ENCODE results near the gene RRH.
"Not testable (repeated sequence)": the region's sequence is repeated elsewhere in the genome, so short reads cannot be mapped to it uniquely, and the experiment has no call there.

RRH gene

DNA sequence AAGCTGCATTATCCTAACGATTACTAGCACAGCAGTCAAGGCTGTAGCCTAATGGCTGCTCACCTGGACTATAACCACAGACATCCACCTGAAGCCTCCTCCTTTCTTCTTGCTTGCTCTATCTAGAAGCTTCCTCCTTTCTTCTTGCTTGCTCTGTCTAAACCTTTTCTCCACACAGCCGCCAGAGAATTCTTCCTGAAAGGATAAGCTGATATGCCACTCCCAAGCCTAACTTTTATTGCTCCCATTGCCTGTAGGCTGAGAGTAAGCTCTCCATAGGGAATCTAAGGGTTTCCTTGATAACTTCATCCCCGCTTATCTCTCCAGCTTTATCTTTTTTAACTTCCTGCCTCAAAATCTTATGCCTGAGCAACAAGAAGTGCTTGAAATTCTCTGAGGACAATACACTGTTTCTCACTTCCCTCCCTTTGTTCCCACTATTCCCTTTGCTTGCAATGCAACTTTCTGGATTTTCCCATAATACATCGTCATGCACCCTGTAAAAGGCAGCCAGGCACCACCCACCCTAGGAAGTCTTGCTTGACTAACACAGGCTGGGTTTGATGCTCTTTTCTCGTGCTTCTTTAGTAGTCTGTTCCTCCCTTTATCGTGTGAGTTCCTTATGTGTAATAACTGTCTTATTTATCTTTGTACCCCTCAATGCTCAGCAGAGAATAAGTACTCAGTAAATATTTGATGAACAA lies 18.8 kb downstream of the RRH start:
- no peak for DNase-seq (ENCODE audit: low read depth)

DNA sequence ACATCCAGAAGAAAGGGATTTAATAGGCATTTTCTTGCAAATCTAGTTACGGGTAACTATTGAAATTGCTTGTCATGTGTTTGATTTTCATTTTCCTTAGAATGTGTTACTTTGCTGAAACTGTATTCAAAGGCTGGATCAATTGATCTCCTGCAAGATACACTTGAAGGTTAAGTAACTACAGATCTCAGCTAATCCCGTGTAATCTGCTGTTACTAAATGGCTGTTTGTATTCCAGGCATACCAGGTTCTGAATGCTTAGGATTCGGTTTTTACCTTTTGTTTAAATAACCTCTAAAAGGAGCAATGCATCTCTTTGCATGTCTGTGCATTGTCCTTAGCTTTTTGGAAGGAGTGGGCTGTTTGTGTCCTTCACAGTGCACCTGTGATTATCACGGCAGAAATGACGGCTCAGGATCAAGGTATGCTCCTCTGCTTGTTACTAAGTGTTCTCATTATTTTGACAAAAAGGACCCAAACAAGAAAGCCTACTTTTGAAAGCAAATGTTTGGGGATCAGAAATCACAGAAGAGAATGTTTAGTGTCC lies 20.2 kb downstream of the RRH start, which contains the start of gene LRIT3:
Gene LRIT3, plus strand, starts transcription at position 212 of the 547 bp plus-strand sequence. Its CDS starts 95 bp downstream, at position 307.
- DNase-seq (ENCODE audit: low read depth), result no peak

DNA sequence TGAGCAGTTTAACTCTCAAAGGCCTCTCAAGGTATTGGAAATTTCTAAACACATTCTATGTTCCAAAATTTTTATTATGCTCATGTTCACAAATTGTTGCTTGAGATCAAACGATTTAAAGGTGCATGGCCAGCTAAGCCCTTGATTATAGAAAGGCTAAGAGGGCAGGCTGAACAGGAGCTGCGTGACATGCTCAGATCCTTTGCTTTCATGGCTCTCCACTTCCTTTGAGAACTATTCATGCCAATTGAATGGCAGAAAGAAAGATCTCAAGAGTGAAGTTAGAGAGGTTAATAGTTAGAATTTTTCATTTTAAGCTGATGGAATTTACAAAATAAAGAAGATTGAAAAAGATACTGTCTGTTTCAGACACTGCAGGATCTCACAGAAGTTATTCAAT lies 20.7 kb downstream of the RRH start:
- no peak for DNase-seq (ENCODE audit: low read depth)

DNA sequence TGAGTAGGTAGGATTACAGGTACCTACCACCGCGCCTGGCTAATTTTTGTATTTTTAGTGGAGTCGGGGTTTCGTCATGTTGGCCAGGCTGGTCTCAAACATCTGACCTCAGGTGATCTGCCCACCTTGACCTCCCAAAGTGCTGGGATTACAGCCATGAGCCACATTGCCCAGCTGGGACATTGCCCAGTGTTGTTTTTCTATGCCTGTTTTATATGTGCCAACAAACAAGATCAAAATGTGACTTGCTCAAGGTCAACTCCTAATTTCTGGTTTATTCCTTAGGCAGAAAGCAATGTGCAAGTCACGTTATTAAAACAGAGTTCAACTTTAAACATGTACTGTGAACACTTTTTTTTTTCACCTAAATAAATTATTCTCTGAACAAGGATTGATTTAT lies 22.8 kb downstream of the RRH start:
- no peak for DNase-seq (ENCODE audit: low read depth)

DNA sequence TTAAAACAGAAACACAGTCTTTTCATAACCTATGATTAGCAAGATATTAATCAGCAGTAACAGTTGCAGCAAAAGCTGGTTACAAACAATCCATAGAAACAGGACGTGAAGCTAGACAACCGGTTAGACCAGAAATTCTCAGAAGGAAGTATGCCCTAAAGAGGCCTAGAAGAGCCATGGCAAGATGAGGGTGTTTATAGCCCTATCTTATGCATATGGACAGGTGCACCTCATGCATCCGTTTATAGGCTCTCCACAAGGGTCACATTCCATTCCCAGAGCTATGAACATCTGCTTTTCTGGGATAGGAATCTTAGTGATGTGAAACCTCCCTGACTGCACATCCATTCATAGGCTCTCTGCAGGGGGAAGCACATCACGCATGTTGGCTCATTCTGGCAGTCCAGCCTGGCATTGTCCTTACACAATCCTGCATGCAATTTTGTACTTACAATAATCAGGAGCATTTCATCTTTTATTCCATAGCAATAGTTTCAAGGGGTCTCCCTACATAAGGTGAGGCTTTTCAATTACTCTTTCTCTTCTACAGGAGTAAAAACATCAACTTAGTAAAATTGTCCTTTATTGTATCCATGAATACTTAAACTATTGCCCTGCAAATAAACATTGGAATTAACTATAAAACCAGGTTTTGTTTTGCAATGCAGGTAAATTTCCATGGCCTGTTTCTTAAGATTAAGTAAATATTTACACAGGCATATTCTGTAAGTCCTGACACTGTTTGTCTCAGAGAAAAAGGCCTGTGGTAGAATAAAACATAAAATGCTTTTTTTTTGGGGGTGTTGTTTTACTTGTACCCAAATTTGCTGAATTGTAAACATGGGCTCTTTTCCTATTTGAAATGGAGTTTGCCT lies 31.9 kb downstream of the RRH start:
- not testable (repeated sequence) for DNase-seq (ENCODE audit: low read depth)

DNA sequence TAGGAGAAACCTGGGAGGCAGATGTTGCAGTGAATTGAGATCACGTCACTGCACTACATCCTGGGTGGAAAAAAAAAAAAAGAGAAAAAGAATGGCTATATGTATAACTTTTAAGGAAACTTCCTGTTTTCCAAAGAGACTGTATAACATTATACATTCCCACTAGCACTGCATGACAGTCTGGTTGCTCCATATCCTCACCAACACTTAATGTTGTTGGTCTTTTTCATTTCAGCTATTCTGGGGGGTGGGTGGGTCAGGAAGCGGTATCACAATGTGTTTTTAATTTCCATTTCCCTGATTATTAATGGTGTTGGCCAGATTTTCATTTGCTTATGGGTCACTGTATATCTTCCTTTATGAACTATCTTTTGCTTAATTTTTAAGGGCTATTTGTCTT lies 33.5 kb downstream of the RRH start:
- no peak for DNase-seq (ENCODE audit: low read depth)

DNA sequence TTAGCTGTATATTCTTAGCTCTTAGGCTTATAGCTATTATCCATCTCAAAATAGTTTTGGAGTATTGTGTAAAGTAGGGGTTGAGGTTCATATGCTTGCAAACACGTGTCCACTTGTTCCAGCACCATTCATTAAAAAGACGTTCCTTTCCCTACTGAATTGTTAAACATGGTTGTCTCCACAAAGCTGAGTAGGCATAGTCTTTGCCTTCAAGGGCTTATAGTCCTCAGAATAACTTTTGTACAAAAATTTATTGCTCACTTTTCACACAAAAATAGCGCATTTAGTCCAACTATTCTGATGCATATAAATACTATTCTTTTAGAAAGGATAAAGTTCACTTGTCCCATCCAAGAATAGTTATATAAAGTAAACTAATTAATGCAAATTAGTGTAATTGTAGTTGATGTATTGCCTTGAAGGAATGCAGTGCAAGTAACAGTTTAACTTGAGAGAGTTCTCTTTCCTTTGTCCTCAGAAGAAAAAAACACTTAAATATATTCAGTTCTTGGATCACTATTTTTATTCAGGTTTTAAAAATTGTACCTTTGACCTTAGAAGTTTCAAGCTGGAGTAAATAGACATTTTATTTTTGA lies 34.2 kb downstream of the RRH start:
- DNase-seq (ENCODE audit: low read depth), result no peak

DNA sequence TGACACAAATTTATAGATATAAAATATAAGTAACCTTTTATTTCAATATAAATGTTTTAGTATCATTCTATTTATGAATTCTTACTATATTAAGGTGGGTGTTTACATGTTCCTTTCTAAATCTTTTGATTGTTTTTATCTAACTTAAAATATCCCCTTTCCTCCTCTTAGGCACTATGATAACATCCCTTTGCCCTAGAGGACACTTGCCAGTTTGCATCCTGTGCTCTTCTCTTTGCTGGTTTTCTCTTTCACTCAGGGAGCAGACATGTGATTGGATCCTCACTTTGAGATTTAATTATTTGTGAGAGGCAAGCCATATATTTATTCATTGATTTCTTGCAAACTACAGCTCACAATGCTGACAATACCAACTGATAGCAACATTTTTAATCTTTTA lies 36.4 kb downstream of the RRH start:
- DNase-seq (ENCODE audit: low read depth), result no peak

DNA sequence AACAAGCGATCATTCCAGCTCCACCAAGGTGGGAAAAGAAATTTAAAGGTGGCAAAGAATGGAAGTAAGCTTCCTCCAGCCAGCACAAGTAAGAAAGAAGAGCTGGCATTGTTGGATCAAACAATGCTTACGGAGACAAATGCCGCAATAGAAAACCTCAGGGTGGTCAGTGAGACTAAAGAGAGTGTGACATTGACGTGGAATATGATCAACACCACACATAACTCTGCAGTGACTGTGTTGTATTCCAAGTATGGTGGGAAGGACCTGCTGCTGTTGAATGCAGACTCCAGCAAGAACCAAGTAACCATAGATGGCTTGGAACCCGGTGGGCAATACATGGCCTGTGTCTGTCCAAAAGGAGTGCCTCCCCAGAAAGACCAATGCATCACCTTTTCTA lies 42.3 kb downstream of the RRH start:
- no peak for DNase-seq (ENCODE audit: low read depth)

DNA sequence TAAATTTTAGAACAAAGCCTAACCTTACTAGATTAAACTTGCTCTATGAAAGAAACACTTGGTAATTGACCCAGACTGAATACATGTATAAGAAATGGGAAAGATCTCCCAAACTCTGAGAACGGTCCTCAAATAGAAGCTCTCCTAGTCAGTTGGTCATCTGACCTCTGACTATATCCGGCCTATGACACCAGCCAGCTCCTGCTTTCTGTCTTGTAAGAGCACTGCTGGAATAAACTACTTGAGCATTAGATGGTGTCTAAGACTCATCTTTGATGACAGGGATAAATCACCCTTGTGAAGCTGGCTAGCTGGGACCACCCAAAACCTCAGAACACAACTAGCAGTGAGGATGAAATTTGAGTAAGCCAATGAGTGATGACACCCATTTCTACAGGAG lies 44.3 kb downstream of the RRH start:
- no peak for DNase-seq (ENCODE audit: low read depth)

DNA sequence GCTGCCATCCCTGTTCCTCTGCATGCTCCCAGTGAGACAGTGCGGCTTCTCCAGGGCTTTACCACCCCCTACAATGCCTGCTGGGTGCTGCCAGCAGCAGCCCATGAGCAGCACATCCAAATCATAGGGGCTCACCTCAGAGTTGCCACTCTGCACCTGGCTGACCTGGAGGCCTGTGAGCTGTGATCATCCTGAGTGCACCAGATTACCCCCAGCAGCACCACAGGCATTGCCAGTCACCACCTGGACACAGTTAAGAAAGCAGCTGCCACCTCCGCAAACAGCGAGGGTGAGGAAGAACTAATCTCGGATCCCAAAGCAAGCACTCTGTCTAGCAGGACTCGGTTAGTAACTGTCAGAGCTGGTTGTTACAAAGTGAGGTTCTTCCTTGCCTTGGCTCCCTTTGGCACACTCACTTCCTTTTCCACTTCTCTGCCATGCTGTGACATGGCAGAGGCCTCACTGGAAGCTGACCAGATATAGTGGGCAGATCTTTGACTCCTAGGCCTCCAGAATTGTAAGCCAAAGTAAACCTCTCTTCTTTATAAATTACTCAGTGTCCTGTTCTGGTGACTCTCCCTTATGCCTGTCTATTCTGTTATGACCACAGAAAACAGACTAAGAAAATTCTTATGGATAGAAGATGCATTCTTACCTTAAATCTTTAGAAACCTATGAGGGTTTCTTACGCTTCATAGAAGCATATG lies 45.3 kb downstream of the RRH start:
- no peak for DNase-seq (ENCODE audit: low read depth)

DNA sequence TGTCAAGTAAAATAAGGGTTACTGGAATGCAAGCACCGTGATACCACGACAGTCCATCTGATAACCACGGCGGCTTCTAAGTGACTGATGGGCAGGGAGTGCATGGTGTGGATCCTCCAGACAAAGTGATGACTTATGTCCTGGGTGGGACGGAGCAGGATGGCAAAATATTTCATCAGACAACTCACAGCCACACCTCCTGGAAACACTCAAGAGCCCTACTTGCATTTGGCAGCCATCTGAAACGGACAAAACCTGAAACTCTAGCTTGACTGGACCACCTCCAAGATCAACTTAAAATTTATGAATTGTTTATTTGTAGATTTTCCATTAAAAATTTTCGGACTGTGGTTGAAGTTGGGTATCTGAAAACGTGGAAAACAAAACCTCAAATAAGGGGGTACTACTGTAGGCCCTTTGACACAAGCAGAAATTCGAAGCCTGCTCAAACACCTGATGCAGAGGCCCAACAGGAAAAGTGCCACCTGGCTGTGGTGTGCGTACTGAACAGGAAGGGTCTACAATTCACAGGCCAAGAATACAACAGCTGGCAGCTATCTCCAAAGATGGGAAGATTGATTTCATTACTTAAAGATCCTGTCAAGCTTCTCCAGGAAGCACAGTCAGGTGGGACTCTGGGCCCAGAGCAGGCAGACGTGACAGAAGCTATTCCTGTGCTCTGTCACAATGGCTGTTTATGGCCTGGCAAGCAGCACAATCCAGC lies 46.2 kb downstream of the RRH start:
- DNase-seq (ENCODE audit: low read depth), result peak; percentile 47

DNA sequence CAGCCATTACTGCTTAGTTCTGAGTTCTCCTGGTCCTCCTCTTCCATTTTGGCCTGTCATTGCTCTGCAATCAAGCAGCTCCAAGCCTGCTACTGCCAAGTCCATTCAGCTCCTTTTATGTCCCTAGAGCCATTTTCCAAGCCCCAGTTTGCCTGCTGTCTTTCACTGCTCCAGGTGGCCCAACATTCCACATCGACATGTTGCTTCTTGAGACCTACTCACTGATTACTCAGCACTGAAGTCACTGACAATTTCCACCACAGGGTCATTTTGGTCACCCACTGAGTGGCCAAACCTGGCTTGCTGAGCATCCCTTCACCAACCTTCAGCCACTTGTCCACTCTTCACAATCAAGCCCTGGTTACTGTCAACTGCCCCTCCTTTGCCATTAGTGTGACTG lies 47.3 kb downstream of the RRH start:
- DNase-seq (ENCODE audit: low read depth), result no peak

DNA sequence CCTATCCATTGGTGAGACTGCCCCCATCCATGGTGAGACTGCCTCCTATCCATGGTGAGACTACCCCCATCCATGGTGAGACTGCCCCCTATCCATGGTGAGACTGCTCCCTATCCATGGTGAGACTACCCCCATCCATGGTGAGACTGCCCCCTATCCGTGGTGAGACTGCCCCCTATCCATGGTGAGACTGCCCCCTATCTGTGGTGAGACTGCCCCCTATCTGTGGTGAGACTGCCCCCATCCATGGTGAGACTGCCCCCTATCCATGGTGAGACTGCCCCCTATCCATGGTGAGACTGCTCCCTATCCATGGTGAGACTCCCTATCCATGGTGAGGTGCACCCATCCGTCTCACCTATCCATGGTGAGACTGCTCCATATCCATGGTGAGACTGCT lies 47.8 kb downstream of the RRH start:
- DNase-seq (ENCODE audit: low read depth), result not testable (repeated sequence)

DNA sequence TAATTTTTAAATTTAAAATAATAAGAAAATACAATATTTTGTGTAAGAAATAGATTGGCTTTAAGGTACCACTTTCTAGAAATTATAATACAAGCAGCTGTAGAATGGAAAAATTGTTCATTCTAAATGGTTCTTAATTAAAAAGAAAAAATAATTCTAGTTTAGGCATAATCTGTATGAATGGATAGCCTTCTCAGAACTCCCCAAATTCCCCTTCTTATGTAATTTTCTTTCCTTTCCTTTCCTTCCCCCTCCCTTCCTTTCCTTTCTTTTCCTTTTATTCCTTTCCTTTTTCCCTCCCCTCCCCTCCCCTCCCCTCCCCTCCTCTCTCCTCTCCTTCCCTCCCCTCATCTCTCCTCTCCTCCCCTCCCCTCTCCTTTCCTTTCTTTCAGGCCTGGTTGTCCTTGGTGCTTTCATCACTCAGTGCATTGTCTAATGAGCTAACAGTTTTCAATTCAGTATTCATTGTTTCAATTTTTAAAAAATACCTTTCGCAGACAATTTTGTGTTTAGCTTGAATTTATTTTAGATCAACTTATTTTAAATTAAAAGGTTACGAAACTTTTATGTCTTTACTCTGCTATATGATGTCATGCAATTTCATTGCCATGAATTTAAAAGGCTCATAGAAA lies 49.0 kb downstream of the RRH start:
- DNase-seq (ENCODE audit: low read depth), result no peak

DNA sequence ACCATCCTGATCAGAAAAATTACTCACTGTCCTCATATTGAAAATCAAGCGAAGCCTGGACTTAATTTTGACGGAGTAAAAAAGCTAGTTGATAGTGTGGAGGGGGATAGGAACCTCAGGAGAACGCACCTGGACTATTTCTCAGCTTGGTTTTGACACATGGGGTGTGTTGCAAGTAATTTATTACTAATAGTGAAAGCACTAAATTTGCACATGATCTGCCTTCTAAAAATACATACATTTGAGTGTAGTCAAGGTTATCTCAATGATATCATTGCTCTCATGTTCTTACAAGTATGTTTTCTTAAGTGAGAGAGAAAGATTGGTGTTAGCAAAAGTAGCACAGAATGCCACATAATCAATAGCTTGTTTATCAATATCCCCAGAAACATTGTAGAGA lies 49.6 kb downstream of the RRH start:
- no peak for DNase-seq (ENCODE audit: low read depth)

DNA sequence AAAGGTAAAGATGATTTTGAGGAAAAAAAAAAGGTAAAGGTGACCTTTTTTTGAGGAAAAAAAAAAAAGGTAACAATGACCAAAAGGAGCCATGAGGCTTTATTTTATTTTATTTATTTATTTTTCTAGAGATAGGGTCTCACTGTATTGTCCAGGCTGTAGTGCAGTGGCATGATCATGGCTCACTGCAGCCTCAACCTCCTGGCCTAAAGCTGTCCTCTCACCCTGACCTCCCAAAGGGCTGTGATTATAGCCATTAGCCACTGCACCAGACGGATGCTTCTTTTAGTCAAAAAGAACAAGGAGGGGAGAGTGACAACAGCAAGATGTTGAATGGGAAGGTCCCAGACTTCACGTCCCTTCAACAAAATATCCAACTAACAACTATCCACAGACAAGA lies 50.6 kb downstream of the RRH start:
- DNase-seq (ENCODE audit: low read depth), result no peak

DNA sequence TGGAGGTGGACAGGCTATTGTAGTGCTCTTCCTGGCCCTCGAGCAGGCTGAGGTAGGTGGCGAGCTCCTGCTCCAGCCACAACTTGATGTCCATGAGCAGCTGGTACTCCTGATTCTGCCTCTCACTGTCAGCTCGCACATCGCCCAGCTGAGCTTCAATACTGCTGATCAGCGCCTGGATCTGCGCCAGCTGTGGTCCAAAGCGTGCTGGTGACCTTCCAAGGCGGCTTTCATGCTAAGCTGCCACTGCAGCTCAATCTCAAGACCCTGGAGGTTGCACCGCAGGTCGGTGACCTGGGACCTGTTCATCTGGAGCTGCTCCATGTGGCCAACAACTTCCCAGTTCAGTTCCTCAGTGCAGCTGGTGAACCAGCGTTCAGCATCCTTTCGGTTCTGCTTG lies 51.3 kb downstream of the RRH start:
- DNase-seq (ENCODE audit: low read depth), result no peak

DNA sequence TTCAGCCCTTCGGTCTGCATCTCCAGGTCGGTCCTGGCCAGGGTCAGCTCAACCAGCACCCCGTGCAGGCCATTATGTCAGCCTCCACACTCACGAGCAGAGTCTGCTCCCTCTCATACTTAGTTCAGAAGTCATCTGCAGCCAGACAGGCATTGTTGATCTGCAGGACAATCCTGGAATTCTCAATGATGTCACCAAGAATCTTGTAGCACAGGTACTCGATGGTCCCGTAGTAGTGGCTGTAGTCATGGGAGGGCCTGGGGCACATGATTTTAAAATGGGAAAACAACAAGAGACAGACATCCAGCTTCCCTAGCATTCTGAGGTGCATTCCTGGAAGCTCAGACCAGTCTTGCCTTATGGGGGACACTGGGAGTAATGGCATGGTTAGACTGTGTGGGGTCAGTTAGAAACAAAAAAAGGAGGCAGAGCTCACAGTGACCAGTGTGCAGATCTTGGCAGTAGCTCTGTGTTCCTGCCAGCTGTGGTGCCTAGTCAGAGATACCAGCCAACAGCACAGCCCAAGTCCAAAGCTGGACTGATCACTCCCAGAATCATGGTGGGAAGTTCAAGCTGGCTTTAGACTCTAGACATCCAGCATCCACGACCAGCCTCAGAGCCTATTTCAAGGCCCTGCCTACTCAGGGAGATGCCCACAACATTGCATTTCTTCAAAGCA lies 52.0 kb downstream of the RRH start:
- no peak for DNase-seq (ENCODE audit: low read depth)

DNA sequence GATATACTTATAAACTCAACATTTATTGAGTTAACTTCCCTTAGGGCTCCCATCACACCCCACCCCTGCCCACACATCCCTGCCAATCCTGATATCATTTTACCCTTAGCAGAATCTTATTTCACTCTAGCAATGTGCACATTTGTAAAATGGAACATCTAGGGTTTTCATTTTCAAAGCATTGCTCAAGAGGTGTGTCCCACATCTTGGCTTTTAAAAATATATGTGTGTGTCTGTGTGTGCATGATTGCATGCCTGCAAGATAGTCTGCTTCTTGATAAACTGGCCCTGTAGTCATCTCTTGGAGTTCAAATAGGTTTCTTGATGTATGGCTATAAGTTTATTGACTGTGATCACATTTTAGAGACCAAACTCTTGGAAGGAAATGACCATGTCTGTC lies 58.5 kb downstream of the RRH start:
- no peak for DNase-seq (ENCODE audit: low read depth)

Data from EH (cell line).